Mammary epithelial cell (primary cell): ENCODE data around the gene CHRNE.

ENCODE experiments used
- EZH2 ChIP-seq: IDR thresholded peaks from 2 replicates; pipeline ENCODE4 v1.6.1; 2012; ENCODE audit warnings: low read length, inconsistent platforms, borderline replicate concordance
- TF ChIP-seq, protein P1 (sequence below), 2 donors: IDR thresholded peaks in 1 of 2; conservative IDR thresholded peaks in 1 of 2; 2 replicates each; pipeline ENCODE4 v1.5.1; 2011 to 2012; ENCODE audit warnings: inconsistent platforms in 2 of 2, low read length in 2 of 2, mild to moderate bottlenecking in 2 of 2, control low read depth in 1 of 2, low read depth in 1 of 2; ENCODE audit not compliant: insufficient read depth in 1 of 2; ENCODE audit errors: extremely low read depth in 1 of 2

DNA sequence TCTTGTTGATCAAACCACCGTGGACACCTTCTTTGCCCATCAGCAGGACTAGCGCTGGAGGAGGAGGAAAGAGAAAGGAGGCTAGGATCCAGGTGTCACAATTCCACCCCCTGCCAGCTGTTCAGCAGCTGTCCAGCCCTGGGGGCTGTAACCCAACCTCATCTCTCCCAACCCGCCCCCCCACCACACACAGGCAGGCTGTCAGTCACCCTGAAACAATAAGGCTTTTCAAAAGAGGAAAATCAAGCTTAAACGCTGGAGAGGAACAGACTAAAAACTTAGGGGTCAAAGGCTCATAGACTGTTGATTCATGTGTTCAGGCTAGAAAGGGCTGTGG, 43.0 kb upstream of the CHRNE start:
- TF ChIP-seq, protein P1, sequence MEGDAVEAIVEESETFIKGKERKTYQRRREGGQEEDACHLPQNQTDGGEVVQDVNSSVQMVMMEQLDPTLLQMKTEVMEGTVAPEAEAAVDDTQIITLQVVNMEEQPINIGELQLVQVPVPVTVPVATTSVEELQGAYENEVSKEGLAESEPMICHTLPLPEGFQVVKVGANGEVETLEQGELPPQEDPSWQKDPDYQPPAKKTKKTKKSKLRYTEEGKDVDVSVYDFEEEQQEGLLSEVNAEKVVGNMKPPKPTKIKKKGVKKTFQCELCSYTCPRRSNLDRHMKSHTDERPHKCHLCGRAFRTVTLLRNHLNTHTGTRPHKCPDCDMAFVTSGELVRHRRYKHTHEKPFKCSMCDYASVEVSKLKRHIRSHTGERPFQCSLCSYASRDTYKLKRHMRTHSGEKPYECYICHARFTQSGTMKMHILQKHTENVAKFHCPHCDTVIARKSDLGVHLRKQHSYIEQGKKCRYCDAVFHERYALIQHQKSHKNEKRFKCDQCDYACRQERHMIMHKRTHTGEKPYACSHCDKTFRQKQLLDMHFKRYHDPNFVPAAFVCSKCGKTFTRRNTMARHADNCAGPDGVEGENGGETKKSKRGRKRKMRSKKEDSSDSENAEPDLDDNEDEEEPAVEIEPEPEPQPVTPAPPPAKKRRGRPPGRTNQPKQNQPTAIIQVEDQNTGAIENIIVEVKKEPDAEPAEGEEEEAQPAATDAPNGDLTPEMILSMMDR (conservative IDR thresholded peaks at IDR 0.05 in 1 of 2, IDR thresholded peaks at IDR 0.05 in 1 of 2; ENCODE audit: extremely low read depth in 1 of 2, insufficient read depth in 1 of 2, low read depth in 1 of 2, low read length in 2 of 2), result no peak
- no peak for TF ChIP-seq EZH2
